HCT116 (cell line): ENCODE results near the gene CCDC120. TPM values are rescaled to one million over a fixed set of nuclear protein-coding genes. Genes with fewer than 3 reads are reported as not detected.

Source experiments
- ATAC-seq: fragments of 200-7000 bp; cut with Tn5 transposase; 2 replicates; pipeline ENCODE4 v1.9.1; 2020; ENCODE audit warnings: mild to moderate bottlenecking, moderate library complexity
- BruUV-seq: library from RNA; stranded (reverse); fragments of 400-500 nt; replicated peaks from 2 replicates; lab custom pipeline; 2021; lab: Mats Ljungman, UMichigan
- CTCF ChIA-PET: fragments of 300-600 bp; sonication (Branson Sonifier 250); formaldehyde crosslinking; loops from one replicate; lab custom pipeline; 2021; ENCODE audit warnings: antibody characterized with exemption; lab: Charles Lee
- POLR2A ChIA-PET: fragments of 300-600, 350-600 bp; sonication (Branson Sonifier 250); formaldehyde crosslinking; loops from one replicate; lab custom pipeline; 2021; ENCODE audit warnings: antibody characterized with exemption; lab: Charles Lee
- RAD21 ChIA-PET, 2 experiments: fragments of 300-600 bp; sonication (Branson Sonifier 250); formaldehyde crosslinking; loops; one replicate each; lab custom pipeline; 2023; ENCODE audit warnings: low total read pairs in 2 of 2; ENCODE audit not compliant: uncharacterized antibody in 2 of 2, unreplicated experiment in 2 of 2, low non-redundant PET in 1 of 2; lab: Charles Lee
- DNase-seq: peaks from one replicate; pipeline ENCODE4 v3.0.0-alpha.2; 2010; ENCODE audit warnings: low read depth, low spot score
- H2AFZ ChIP-seq: fragments of 200-600 bp; shearing (Covaris generic), sonication (generic); 2 replicates; pipeline ENCODE4 v1.6.1; 2017; ENCODE audit warnings: low read depth, mixed run types, mixed read lengths, antibody characterized with exemption, low read length; ENCODE audit not compliant: poor library complexity, severe bottlenecking
- H3K27ac ChIP-seq: 2 replicates; pipeline ENCODE4 v1.5.1; 2012; ENCODE audit warnings: low read depth, low read length
- H3K27me3 ChIP-seq: fragments of 200-600 bp; sonication (generic); 2 replicates; pipeline ENCODE4 v1.6.1; 2016; ENCODE audit warnings: mixed run types, low read length, mixed read lengths; ENCODE audit not compliant: insufficient read depth
- H3K36me3 ChIP-seq, 2 experiments: fragments of 200-500 bp in 1 of 2; fragments of 200-600 bp in 1 of 2; sonication (Bioruptor generic) in 1 of 2; sonication (generic) in 1 of 2; 2 replicates each; pipeline versions ENCODE4 v1.5.1 to v1.6.1; 2014 to 2016; ENCODE audit warnings: low read length in 2 of 2, inconsistent platforms in 1 of 2, mixed read lengths in 1 of 2, mixed run types in 1 of 2; ENCODE audit not compliant: insufficient read depth in 2 of 2, control insufficient read depth in 1 of 2
- H3K4me1 ChIP-seq, 2 experiments: fragments of 200-600 bp in 1 of 2; sonication (generic) in 1 of 2; 2 replicates each; pipeline versions ENCODE4 v1.5.1 to v1.6.1; 2012 to 2017; ENCODE audit warnings: low read length in 2 of 2, inconsistent platforms in 1 of 2, mild to moderate bottlenecking in 1 of 2, mixed read lengths in 1 of 2, mixed run types in 1 of 2, moderate library complexity in 1 of 2; ENCODE audit not compliant: insufficient read depth in 2 of 2, control insufficient read depth in 1 of 2
- H3K4me2 ChIP-seq: fragments of 200-600 bp; sonication (generic); 2 replicates; pipeline ENCODE4 v1.6.1; 2017; ENCODE audit warnings: mixed run types, low read length, mixed read lengths
- H3K4me3 ChIP-seq, 2 experiments: fragments of 200-600 bp in 1 of 2; sonication (generic) in 1 of 2; replicated peaks in 1 of 2; 2 replicates each; pipeline ENCODE4 v1.5.1; 2011 to 2016; ENCODE audit warnings: low read length in 2 of 2, control low read depth in 1 of 2, low read depth in 1 of 2, mild to moderate bottlenecking in 1 of 2, mixed read lengths in 1 of 2, mixed run types in 1 of 2
- H3K79me2 ChIP-seq: fragments of 200-600 bp; sonication (generic); 2 replicates; pipeline ENCODE4 v1.6.1; 2017; ENCODE audit warnings: mild to moderate bottlenecking, mixed run types, low read length, moderate library complexity, mixed read lengths; ENCODE audit not compliant: insufficient read depth
- H3K9ac ChIP-seq: fragments of 200-600 bp; sonication (generic); 2 replicates; pipeline ENCODE4 v1.6.1; 2016; ENCODE audit warnings: low read length, mixed read lengths
- H3K9me2 ChIP-seq: fragments of 200-600 bp; sonication (generic), shearing (Covaris generic); 2 replicates; pipeline ENCODE4 v1.6.1; 2017; ENCODE audit warnings: mixed run types, mild to moderate bottlenecking, moderate library complexity; ENCODE audit not compliant: insufficient read depth
- H3K9me3 ChIP-seq, 2 experiments: fragments of 200-500 bp in 1 of 2; fragments of 200-600 bp in 1 of 2; sonication (Bioruptor generic) in 1 of 2; sonication (generic) in 1 of 2; 2 replicates each; pipeline ENCODE4 v1.6.1; 2014 to 2017; ENCODE audit warnings: low read length in 2 of 2, mixed read lengths in 2 of 2, inconsistent platforms in 1 of 2, low read depth in 1 of 2, mild to moderate bottlenecking in 1 of 2, mixed run types in 1 of 2, moderate library complexity in 1 of 2; ENCODE audit not compliant: control insufficient read depth in 1 of 2, insufficient read depth in 1 of 2
- H4K20me1 ChIP-seq: fragments of 200-600 bp; sonication (generic), shearing (Covaris generic); 2 replicates; pipeline ENCODE4 v1.6.1; 2017; ENCODE audit warnings: mixed run types, mild to moderate bottlenecking, moderate library complexity; ENCODE audit not compliant: insufficient read depth
- CTCF ChIP-seq, 3 experiments: fragments of 200-600 bp in 1 of 3; sonication (generic) in 1 of 3; IDR thresholded peaks in 2 of 3; conservative IDR thresholded peaks in 1 of 3; 2 replicates each; pipeline ENCODE4 v1.5.1; 2012 to 2017; ENCODE audit warnings: low read depth in 2 of 3, low read length in 2 of 3, antibody characterized with exemption in 1 of 3, borderline replicate concordance in 1 of 3, control low read depth in 1 of 3, mild to moderate bottlenecking in 1 of 3, mixed read lengths in 1 of 3, mixed run types in 1 of 3, moderate library complexity in 1 of 3; ENCODE audit not compliant: insufficient read depth in 1 of 3
- POLR2A ChIP-seq: IDR thresholded peaks from 2 replicates; pipeline ENCODE4 v1.7.0; 2011; ENCODE audit warnings: borderline replicate concordance; ENCODE audit not compliant: insufficient read depth, insufficient read length; ENCODE audit errors: extremely low read depth
- POLR2AphosphoS5 ChIP-seq: IDR thresholded peaks from 2 replicates; pipeline ENCODE4 v1.6.1; 2011; ENCODE audit warnings: mild to moderate bottlenecking, low read depth, low read length, moderate library complexity
- SP1 ChIP-seq: IDR thresholded peaks from 2 replicates; pipeline ENCODE4 v1.6.1; 2012; ENCODE audit warnings: low read depth
- TCF7L2 ChIP-seq: IDR thresholded peaks from 2 replicates; pipeline ENCODE4 v1.7.0; 2011; ENCODE audit warnings: borderline replicate concordance, inconsistent platforms; ENCODE audit not compliant: insufficient read depth, insufficient read length; ENCODE audit errors: extremely low read depth
- YY1 ChIP-seq: IDR thresholded peaks from 2 replicates; pipeline ENCODE4 v1.6.1; 2011; ENCODE audit warnings: low read length, low read depth, moderate library complexity, mild to moderate bottlenecking; ENCODE audit not compliant: insufficient replicate concordance; ENCODE audit errors: extremely low read depth
- ZBTB33 ChIP-seq: IDR thresholded peaks from 2 replicates; pipeline ENCODE4 v1.6.1; 2011; ENCODE audit warnings: mild to moderate bottlenecking, low read length, moderate library complexity; ENCODE audit not compliant: insufficient replicate concordance; ENCODE audit errors: extremely low read depth
- ZFX ChIP-seq: fragments of 450-650 bp; IDR thresholded peaks from 2 replicates; pipeline ENCODE4 v1.6.1; 2017
- intact Hi-C: fragments of 100-400 bp; cut with micrococcal nuclease; formaldehyde crosslinking; loops from 2 replicates; pipeline ENCODE4 v1.10.0; 2022
- total RNA-seq: library from RNA; stranded (reverse); gene quantifications from one replicate; pipeline ENCODE4 v1.2.1, GENCODE V29; 2021; ENCODE audit not compliant: unreplicated experiment

Gene CCDC120
- total RNA-seq, 1 experiment from 2014 or later: 13.5 TPM

- peak; percentile 66 for DNase-seq
- Histone ChIP-seq H4K20me1 (no peaks in the 10 kb centered on the region), H2AFZ (no peak within 1 kb of the TSS), H3K79me2 (no peaks in the 10 kb centered on the region), H3K9ac (peak within 1 kb of the TSS; percentile 49), H3K4me3 (peak within 1 kb of the TSS; percentile 65 to 70), H3K27ac (peak within 1 kb of the TSS; percentile 45), H3K9me2 (no peaks in the 10 kb centered on the region), H3K4me1 (peaks cover 0 to 15% of the 10 kb centered on the region in 2 experiments; a peak in 2 of 4 replicates), H3K36me3 (no peaks in the 10 kb centered on the region), H3K4me2 (peak within 1 kb of the TSS; percentile 81), H3K27me3 (no peaks in the 10 kb centered on the region), H3K9me3 (no peaks in the 10 kb centered on the region)
- intact Hi-C loops: no loop called here
- ChIA-PET CTCF (no interaction called here), POLR2A (no interaction called here), RAD21 (no interaction called here)
- no TSS peak for BruUV-seq
- no peak for TF ChIP-seq ZFX
- TF ChIP-seq ZBTB33: no peak
- peak; percentile 81 for TF ChIP-seq POLR2AphosphoS5
- TF ChIP-seq POLR2A: peak; percentile 29
- no peak for TF ChIP-seq CTCF (IDR thresholded peaks at IDR 0.05 in 2 of 3, conservative IDR thresholded peaks at IDR 0.05 in 1 of 3; ENCODE audit: borderline replicate concordance in 1 of 3, insufficient read depth in 1 of 3, low read depth in 2 of 3, low read length in 2 of 3)
- TF ChIP-seq TCF7L2: peak; percentile 50
- no peak for TF ChIP-seq SP1
- peak; percentile 37 for TF ChIP-seq YY1
- ATAC-seq: peak; percentile 97
These were observed 15.1 kb downstream of the CCDC120 start, which contains the start of gene PRAF2 for GRCh38 chrX:49073601-49074575. Gene PRAF2 (minus strand): TSS chrX:49074002. CDS start chrX:49073987, 15 bp downstream.
